HUES6 (cell line): ENCODE measurements around the gene WWP2.
"Not testable (repeated sequence)": the region's sequence is repeated elsewhere in the genome, so short reads cannot be mapped to it uniquely, and the experiment has no call there.

Experiments used
- H3K27ac ChIP-seq: 2 replicates; pipeline ENCODE4 v1.7.0; 2013; ENCODE audit warnings: low read depth, mild to moderate bottlenecking, low read length, inconsistent platforms
- H3K27me3 ChIP-seq: 2 replicates; pipeline ENCODE4 v1.6.1; 2013; ENCODE audit warnings: low read length; ENCODE audit not compliant: control insufficient read depth, insufficient read depth
- H3K36me3 ChIP-seq: 2 replicates; pipeline ENCODE4 v1.6.1; 2013; ENCODE audit warnings: low read length; ENCODE audit not compliant: control insufficient read depth, insufficient read depth
- H3K4me1 ChIP-seq: 2 replicates; pipeline ENCODE4 v1.6.1; 2013; ENCODE audit warnings: low read length; ENCODE audit not compliant: control insufficient read depth, insufficient read depth
- H3K4me3 ChIP-seq: 2 replicates; pipeline ENCODE4 v1.5.1; 2013; ENCODE audit warnings: low read depth, low read length
- H3K9ac ChIP-seq: one replicate; pipeline ENCODE4 v1.6.1; 2013; ENCODE audit warnings: mild to moderate bottlenecking, low read length
- H3K9me3 ChIP-seq: 2 replicates; pipeline ENCODE4 v1.6.1; 2013; ENCODE audit warnings: low read depth, low read length; ENCODE audit not compliant: control insufficient read depth, insufficient read depth

WWP2 gene

DNA sequence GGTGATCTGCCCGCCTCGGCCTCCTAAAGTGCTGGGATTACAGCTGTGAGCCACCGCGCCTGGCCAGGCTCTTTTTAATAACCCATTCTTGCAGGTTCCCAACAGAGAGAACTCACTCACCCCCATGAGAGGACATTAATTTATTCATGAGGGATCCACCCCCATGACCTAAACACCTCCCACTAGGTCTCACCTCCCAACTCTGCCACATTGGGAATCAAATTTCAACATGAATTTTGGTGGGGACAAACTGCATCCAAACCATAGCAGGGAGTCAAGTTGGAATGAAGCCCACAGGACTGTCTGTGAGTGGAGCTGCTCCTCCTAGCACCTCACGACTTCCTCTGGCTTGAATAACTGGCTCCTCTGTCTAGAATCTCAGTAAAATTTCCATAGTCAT lies 85.5 kb downstream of the WWP2 start:
- no peak overlapping the region for H3K4me3 ChIP-seq
- no peaks in the 10 kb centered on the region for H3K9me3 ChIP-seq
- H3K27ac ChIP-seq, result no peak overlapping the region
- H3K36me3 ChIP-seq, result no peaks in the 10 kb centered on the region
- peaks cover 9% of the 10 kb centered on the region; the same call in 1 of the 2 replicates for H3K4me1 ChIP-seq
- H3K27me3 ChIP-seq, result no peaks in the 10 kb centered on the region
- no peak overlapping the region for H3K9ac ChIP-seq

DNA sequence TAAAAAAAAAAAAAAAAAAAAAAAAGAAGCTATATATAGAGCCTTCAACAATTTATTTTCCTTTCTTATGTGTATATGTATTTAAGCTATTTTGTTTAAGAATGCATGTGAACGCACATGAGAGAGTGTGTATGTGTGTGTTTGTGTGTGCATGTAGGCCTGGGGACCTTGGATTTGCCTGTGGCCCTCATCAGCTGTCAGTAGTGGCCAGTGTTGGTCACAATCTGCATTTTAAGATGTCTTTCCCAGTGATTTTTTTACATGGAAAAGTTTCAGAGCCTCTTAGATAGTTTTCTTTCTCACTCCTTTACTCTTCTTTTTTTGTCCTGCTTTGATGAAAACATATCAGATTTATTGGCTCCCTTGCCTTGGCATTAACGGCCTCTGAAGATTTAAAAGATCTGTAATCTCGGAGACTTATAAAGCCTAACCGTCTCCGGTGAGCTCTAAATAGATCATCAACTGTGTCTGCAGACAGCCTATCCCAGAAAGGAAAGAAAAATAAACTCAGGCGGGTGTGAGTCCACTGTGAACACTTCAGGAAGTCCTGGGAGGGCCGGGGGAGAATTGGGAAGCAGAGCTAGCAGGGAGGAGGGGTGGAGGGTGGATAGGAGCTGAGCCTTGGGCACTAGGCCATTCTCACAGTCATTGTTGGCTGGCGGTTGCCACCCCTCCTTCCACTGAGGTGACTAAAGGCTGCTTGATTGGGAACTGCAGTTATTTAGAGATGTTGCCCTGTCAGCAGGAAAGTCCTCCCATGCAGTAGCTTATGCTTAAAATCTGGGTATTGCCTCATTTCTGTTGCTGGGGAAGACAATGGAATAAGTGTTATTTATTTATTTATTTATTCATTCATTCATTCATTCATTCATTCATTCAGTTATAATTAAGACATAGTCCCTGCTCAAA lies 86.8 kb downstream of the WWP2 start:
- Histone ChIP-seq H3K9ac (no peak overlapping the region), H3K4me1 (peaks cover 13% of the 10 kb centered on the region; the same call in 1 of the 2 replicates), H3K27ac (no peak overlapping the region), H3K36me3 (no peaks in the 10 kb centered on the region), H3K9me3 (no peaks in the 10 kb centered on the region), H3K4me3 (no peak overlapping the region), H3K27me3 (no peaks in the 10 kb centered on the region)

DNA sequence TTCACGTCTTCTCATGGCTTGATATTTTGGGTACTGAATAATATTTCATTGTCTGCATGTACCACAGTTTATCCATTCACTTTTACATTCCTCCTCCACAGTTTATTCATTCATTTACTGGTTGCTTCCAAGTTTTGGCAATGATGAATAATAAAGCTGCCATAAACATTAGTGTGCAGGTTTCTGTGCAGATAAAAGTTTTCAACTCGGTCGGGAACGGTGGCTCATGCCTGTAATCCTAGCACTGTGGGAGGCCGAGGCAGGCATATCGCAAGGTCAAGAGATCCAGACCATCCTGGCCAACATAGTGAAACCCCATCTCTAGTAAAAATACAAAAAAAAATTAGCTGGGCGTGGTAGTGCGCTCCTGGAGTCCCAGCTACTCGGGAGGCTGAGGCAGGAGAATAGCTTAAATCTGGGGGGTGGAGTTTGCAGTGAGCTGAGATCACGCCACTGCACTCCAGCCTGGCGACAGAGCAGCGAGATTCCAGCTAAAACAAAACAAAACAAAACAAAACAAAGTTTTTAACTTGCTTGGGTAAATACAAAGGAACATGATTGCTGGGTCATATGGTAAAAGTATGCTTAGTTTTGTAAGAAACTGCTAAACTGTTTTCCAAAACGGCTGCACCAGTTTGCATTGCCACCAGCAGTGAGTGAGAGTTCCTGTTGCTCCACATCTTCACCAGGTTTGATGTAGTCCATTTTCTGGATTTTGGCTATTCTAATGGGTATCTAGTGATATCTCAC lies 89.5 kb downstream of the WWP2 start:
- Histone ChIP-seq H3K9me3 (no peaks in the 10 kb centered on the region), H3K9ac (no peak overlapping the region)

DNA sequence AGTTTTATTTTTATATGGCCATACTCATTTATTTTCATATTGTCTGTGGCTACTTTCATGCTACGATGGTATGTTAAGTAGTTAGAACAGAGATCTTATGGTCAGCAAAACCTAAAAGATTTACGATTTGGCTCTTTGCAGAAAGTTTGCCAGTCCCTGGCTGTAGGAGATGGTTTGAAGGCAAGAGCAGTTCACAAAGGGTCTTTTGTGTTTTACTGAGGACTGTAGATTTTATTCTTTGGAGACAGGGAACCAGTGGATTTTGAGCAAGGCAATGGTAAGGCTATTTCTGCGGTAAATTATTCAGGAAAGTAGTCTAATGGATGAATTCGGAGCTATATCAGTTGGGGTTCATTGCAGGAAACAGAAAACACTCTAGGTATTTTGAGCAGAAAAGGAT lies 90.7 kb downstream of the WWP2 start:
- H3K27me3 ChIP-seq, result no peaks in the 10 kb centered on the region
- no peak overlapping the region for H3K27ac ChIP-seq
- H3K36me3 ChIP-seq, result no peaks in the 10 kb centered on the region
- peaks cover 4% of the 10 kb centered on the region; the same call in 1 of the 2 replicates for H3K4me1 ChIP-seq
- no peak overlapping the region for H3K9ac ChIP-seq
- no peaks in the 10 kb centered on the region for H3K9me3 ChIP-seq
- H3K4me3 ChIP-seq, result no peak overlapping the region

More for the DNA sequence above, 89.5 kb downstream of the WWP2 start:
- H3K27me3 ChIP-seq, result no peaks in the 10 kb centered on the region
- H3K4me1 ChIP-seq, result peaks cover 4% of the 10 kb centered on the region; the same call in 1 of the 2 replicates
- no peak overlapping the region for H3K4me3 ChIP-seq
- no peaks in the 10 kb centered on the region for H3K36me3 ChIP-seq
- H3K27ac ChIP-seq, result no peak overlapping the region

- Histone ChIP-seq H3K9me3 (no peaks in the 10 kb centered on the region), H3K4me3 (no peak overlapping the region), H3K9ac (no peak overlapping the region), H3K27me3 (no peaks in the 10 kb centered on the region), H3K4me1 (peaks cover 4% of the 10 kb centered on the region; the same call in 1 of the 2 replicates), H3K27ac (no peak overlapping the region), H3K36me3 (no peaks in the 10 kb centered on the region)
These were observed 91.3 kb downstream of the WWP2 start for GRCh38 chr16:69853481-69853880.

GRCh38 chr16:69854776-69855175 lies 92.6 kb downstream of the WWP2 start:
- H3K27ac ChIP-seq, H3K27me3 ChIP-seq, H3K4me1 ChIP-seq, H3K4me3 ChIP-seq, H3K36me3 ChIP-seq, H3K9ac ChIP-seq, H3K9me3 ChIP-seq: not testable (repeated sequence)

- Histone ChIP-seq H3K4me1 (peaks cover 4% of the 10 kb centered on the region; the same call in 1 of the 2 replicates), H3K27ac (no peak overlapping the region), H3K9ac (no peak overlapping the region), H3K27me3 (no peaks in the 10 kb centered on the region), H3K4me3 (no peak overlapping the region), H3K9me3 (no peaks in the 10 kb centered on the region), H3K36me3 (no peaks in the 10 kb centered on the region)
These were observed 93.5 kb downstream of the WWP2 start for GRCh38 chr16:69855592-69855991.

DNA sequence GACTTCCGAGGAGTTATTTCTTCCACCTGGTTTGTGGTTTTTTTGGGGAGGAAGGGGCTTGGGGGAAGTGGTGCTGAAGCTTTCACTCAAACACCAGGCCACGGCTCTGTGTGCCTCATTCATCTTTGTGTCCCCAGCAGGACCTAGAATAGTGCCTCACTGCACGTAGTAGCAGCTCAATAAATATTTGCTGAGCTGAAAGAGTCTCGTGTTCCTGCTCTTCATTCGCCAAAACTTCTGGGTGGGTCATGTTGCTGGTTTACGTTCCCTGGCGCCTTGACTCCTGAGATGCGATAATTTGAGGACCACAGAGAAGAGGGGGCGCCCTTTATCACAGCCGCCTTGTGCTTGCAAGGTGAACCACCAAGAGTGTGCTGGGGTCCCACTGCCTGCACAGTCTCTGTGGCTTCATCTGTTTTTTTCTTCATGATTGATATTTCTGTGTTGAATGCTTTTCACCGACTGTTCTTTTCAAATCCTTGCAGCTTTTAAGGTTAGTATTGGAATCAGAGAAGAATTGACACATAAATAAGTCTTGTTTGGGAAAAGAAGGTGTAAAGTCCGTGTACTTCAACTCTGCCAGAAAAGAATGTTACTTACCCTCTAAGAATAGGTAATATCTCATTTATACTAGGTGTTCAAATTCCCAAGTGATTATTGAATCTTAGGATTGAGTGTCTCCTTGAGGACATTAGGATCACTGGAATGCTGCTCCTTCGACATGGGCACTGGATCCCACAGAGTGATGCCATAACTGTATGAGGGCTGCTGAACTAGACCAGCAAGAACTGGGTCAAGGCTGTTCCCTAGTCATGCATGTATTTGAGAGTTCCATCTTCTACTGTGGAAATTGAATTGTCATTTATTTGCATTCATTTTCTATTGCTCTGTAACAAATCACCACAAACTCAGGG lies 96.3 kb downstream of the WWP2 start:
- Histone ChIP-seq H3K27me3 (no peaks in the 10 kb centered on the region), H3K4me3 (no peak overlapping the region), H3K9ac (no peak overlapping the region), H3K9me3 (no peaks in the 10 kb centered on the region), H3K4me1 (no peaks in the 10 kb centered on the region; the same call in 1 of the 2 replicates), H3K27ac (no peak overlapping the region), H3K36me3 (no peaks in the 10 kb centered on the region)

DNA sequence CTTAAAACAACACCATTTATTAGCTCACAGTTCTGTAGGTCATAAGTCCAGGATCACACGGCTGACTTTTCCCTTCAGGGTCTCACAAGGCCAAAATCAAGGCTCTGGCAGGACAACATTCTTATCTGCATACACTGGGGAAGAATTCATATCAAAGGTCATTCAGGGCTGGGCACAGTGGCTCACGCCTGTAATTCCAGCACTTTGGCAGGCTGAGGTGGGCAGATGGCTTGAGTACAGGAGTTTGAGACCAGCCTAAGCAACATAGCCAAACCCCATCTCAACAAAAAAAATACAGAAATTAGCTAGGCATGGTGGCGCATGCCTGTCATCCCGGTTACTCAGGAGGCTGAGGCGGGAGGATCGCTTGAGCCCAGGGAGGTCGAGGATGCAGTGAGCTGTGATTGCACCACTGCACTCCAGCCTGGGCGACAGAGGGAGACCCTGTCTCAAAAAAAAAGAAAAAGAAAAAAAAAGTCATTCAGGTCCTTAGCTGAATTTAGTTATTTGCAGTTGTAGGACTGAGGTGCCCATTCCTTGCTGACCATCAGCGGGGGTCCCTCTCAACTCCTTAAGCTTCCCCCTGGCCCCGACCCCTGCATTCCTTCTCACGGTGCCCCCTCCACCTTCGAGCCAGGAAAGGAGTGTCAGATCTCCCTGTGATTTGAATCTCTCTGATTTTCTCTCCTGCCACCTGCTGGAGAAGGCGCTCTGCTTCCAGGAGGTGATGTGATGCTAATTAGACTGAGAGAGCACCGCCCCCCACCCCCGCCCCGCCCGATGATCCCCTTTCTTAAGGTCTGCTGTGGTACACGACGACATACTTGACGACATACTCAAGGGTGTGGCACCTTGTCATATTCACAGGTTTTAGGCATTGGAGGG lies 97.2 kb downstream of the WWP2 start:
- H3K9ac ChIP-seq, result no peak overlapping the region
- no peak overlapping the region for H3K27ac ChIP-seq
- H3K9me3 ChIP-seq, result no peaks in the 10 kb centered on the region
- no peaks in the 10 kb centered on the region for H3K4me1 ChIP-seq
- H3K4me3 ChIP-seq, result no peak overlapping the region
- no peaks in the 10 kb centered on the region for H3K36me3 ChIP-seq
- no peaks in the 10 kb centered on the region for H3K27me3 ChIP-seq
